H1 (cell line): Measurements from ENCODE around the gene ETV7. TPM values are rescaled to one million over a fixed set of nuclear protein-coding genes. Genes with fewer than 3 reads are reported as not detected.

Experiments used
- CTCF ChIA-PET: fragments of 300-600 bp; sonication (Branson Sonifier 250); formaldehyde crosslinking; loops from one replicate; lab custom pipeline; 2021; ENCODE audit not compliant: partially characterized antibody; lab: Charles Lee
- POLR2A ChIA-PET: fragments of 300-600 bp; sonication (Branson Sonifier 250); formaldehyde crosslinking; loops from one replicate; lab custom pipeline; 2021; ENCODE audit warnings: inconsistent platforms; ENCODE audit not compliant: partially characterized antibody; lab: Charles Lee
- DNase-seq, 2 experiments: peaks; one replicate each; pipeline versions ENCODE4 v3.0.0 to v3.0.0-alpha.2; 2010 to 2022; ENCODE audit warnings: low spot score in 2 of 2, low read depth in 1 of 2, mixed read lengths in 1 of 2
- FAIRE-seq: peaks from 2 replicates; lab custom pipeline; 2011; peaks lifted over from hg19 to GRCh38; lab: Jason Lieb, UNC
- H2AFZ ChIP-seq: 2 replicates; pipeline ENCODE4 v1.8.1; 2012; ENCODE audit warnings: low read length, inconsistent platforms
- H2AK5ac ChIP-seq: 2 replicates; pipeline ENCODE4 v1.6.1; 2013; ENCODE audit warnings: low read depth, low read length
- H2BK120ac ChIP-seq: replicated peaks from 2 replicates; pipeline ENCODE3; 2013; ENCODE audit warnings: low read depth, low read length, inconsistent platforms
- H2BK12ac ChIP-seq: 2 replicates; pipeline ENCODE4 v1.6.1; 2013; ENCODE audit warnings: low read depth, low read length
- H2BK15ac ChIP-seq: 2 replicates; pipeline ENCODE4 v1.6.1; 2013; ENCODE audit warnings: low read length
- H2BK20ac ChIP-seq: 2 replicates; pipeline ENCODE4 v1.6.1; 2013; ENCODE audit warnings: low read length
- H2BK5ac ChIP-seq: 2 replicates; pipeline ENCODE4 v1.6.1; 2013; ENCODE audit warnings: low read depth, low read length
- H3K14ac ChIP-seq: 2 replicates; pipeline ENCODE4 v1.6.1; 2013; ENCODE audit warnings: inconsistent platforms; ENCODE audit not compliant: insufficient read length
- H3K18ac ChIP-seq: 2 replicates; pipeline ENCODE4 v1.6.1; 2013; ENCODE audit warnings: low read length; ENCODE audit errors: extremely low read depth
- H3K23ac ChIP-seq: 2 replicates; pipeline ENCODE4 v1.6.1; 2013; ENCODE audit warnings: inconsistent platforms; ENCODE audit not compliant: insufficient read length
- H3K23me2 ChIP-seq: 2 replicates; pipeline ENCODE4 v1.6.1; 2013; ENCODE audit warnings: low read depth, low read length
- H3K27ac ChIP-seq: 2 replicates; pipeline ENCODE4 v1.6.1; 2011; ENCODE audit warnings: low read depth, low read length, inconsistent platforms
- H3K27me3 ChIP-seq, 4 experiments: replicated peaks in 1 of 4; 1 replicate in 1 of 4; 2 replicates in 3 of 4; pipeline versions ENCODE4 v1.6.1 to v1.8.1; 2011 to 2013; ENCODE audit warnings: low read length in 3 of 4, mild to moderate bottlenecking in 3 of 4, inconsistent platforms in 2 of 4, mixed read lengths in 2 of 4, moderate library complexity in 1 of 4; ENCODE audit not compliant: control insufficient read depth in 3 of 4, insufficient read depth in 3 of 4; ENCODE audit errors: extremely low read depth in 1 of 4
- H3K36me3 ChIP-seq, 4 experiments: 2 replicates each; pipeline versions ENCODE4 v1.6.1 to v1.8.1; 2011 to 2013; ENCODE audit warnings: mild to moderate bottlenecking in 4 of 4, low read length in 3 of 4, moderate library complexity in 2 of 4, control low read depth in 1 of 4, inconsistent platforms in 1 of 4; ENCODE audit not compliant: insufficient read depth in 4 of 4, control insufficient read depth in 2 of 4
- H3K4ac ChIP-seq: replicated peaks from 2 replicates; pipeline ENCODE3; 2013; ENCODE audit warnings: low read length, low read depth, mixed read lengths, inconsistent platforms; ENCODE audit not compliant: insufficient read length
- H3K4me1 ChIP-seq, 4 experiments: replicated peaks in 1 of 4; 1 replicate in 1 of 4; 2 replicates in 3 of 4; pipeline versions ENCODE4 v1.6.1 to v1.8.1; 2011 to 2013; ENCODE audit warnings: low read length in 3 of 4, inconsistent platforms in 2 of 4, mixed read lengths in 1 of 4; ENCODE audit not compliant: insufficient read depth in 4 of 4, control insufficient read depth in 3 of 4
- H3K4me2 ChIP-seq, 2 experiments: 2 replicates each; pipeline versions ENCODE4 v1.6.1 to v1.8.1; 2011 to 2013; ENCODE audit warnings: low read depth in 2 of 2, low read length in 2 of 2, control low read depth in 1 of 2, inconsistent platforms in 1 of 2, mild to moderate bottlenecking in 1 of 2; ENCODE audit not compliant: insufficient read depth in 1 of 2
- H3K4me3 ChIP-seq, 4 experiments: fragments of 200-600, 300-600 bp in 1 of 4; sonication (generic), shearing (Covaris generic), sonication (Bioruptor Twin) in 1 of 4; 2 replicates each; pipeline versions ENCODE4 v1.5.1 to v1.8.1; 2011 to 2016; ENCODE audit warnings: low read length in 4 of 4, low read depth in 3 of 4, control low read depth in 2 of 4, inconsistent platforms in 2 of 4, mild to moderate bottlenecking in 2 of 4, mixed read lengths in 1 of 4, moderate library complexity in 1 of 4; ENCODE audit not compliant: insufficient read depth in 2 of 4; ENCODE audit errors: extremely low read depth in 1 of 4
- H3K56ac ChIP-seq: replicated peaks from 2 replicates; pipeline ENCODE3; 2013; ENCODE audit warnings: low read depth, mild to moderate bottlenecking, mixed read lengths, low read length, inconsistent platforms; ENCODE audit not compliant: insufficient read length
- H3K79me1 ChIP-seq: 2 replicates; pipeline ENCODE4 v1.6.1; 2013; ENCODE audit warnings: low read depth, low read length, control low read depth
- H3K79me2 ChIP-seq, 2 experiments: 2 replicates each; pipeline versions ENCODE4 v1.6.1 to v1.8.1; 2012 to 2013; ENCODE audit warnings: low read length in 2 of 2, mild to moderate bottlenecking in 2 of 2, inconsistent platforms in 1 of 2; ENCODE audit not compliant: insufficient read depth in 2 of 2, control insufficient read depth in 1 of 2
- H3K9ac ChIP-seq, 4 experiments: replicated peaks in 1 of 4; 1 replicate in 1 of 4; 2 replicates in 3 of 4; pipeline versions ENCODE4 v1.6.1 to v1.8.1; 2011 to 2013; ENCODE audit warnings: low read depth in 3 of 4, low read length in 3 of 4, control low read depth in 2 of 4, mild to moderate bottlenecking in 2 of 4, moderate library complexity in 2 of 4, inconsistent platforms in 1 of 4; ENCODE audit errors: extremely low read depth in 1 of 4
- H3K9me3 ChIP-seq, 2 experiments: 2 replicates each; pipeline versions ENCODE4 v1.6.1 to v1.8.1; 2012 to 2013; ENCODE audit warnings: mild to moderate bottlenecking in 2 of 2, moderate library complexity in 2 of 2, control low read depth in 1 of 2, inconsistent platforms in 1 of 2, low read depth in 1 of 2, low read length in 1 of 2, mixed read lengths in 1 of 2; ENCODE audit not compliant: insufficient read depth in 2 of 2
- H4K20me1 ChIP-seq, 2 experiments: replicated peaks in 1 of 2; 2 replicates each; pipeline versions ENCODE3 to v1.8.1; 2011 to 2013; ENCODE audit warnings: inconsistent platforms in 2 of 2, low read length in 2 of 2, mild to moderate bottlenecking in 1 of 2; ENCODE audit not compliant: insufficient read depth in 2 of 2, control insufficient read depth in 1 of 2
- H4K5ac ChIP-seq: 2 replicates; pipeline ENCODE4 v1.6.1; 2013; ENCODE audit warnings: low read length, low read depth, mixed read lengths, inconsistent platforms; ENCODE audit not compliant: insufficient read length
- H4K8ac ChIP-seq: 2 replicates; pipeline ENCODE4 v1.8.0; 2013; ENCODE audit warnings: mild to moderate bottlenecking, moderate library complexity, low read length, inconsistent platforms; ENCODE audit not compliant: insufficient read depth; ENCODE audit errors: extremely low read depth
- H4K91ac ChIP-seq: replicated peaks from 2 replicates; pipeline ENCODE3; 2013; ENCODE audit warnings: low read length, mixed read lengths, inconsistent platforms; ENCODE audit not compliant: insufficient read length
- ASH2L ChIP-seq: fragments of 200-600, 300-600 bp; sonication (generic); IDR thresholded peaks from one replicate; pipeline ENCODE4 v1.7.1; 2017; ENCODE audit warnings: low read length
- ATF3 ChIP-seq: IDR thresholded peaks from 2 replicates; pipeline ENCODE4 v1.6.1; 2011; ENCODE audit warnings: low read depth, mild to moderate bottlenecking, low read length; ENCODE audit not compliant: insufficient read depth
- CHD1 ChIP-seq: IDR thresholded peaks from 2 replicates; pipeline ENCODE4 v1.6.1; 2012; ENCODE audit warnings: low read depth, low read length, improper control_type of control experiment
- CTCF ChIP-seq, 3 experiments: IDR thresholded peaks; 1 replicate in 2 of 3; 2 replicates in 1 of 3; pipeline versions ENCODE4 v1.5.1 to v1.6.1; 2011; ENCODE audit warnings: low read length in 3 of 3, mild to moderate bottlenecking in 3 of 3, inconsistent platforms in 2 of 3, low read depth in 1 of 3, moderate library complexity in 1 of 3; ENCODE audit not compliant: insufficient read depth in 1 of 3; ENCODE audit errors: control extremely low read depth in 1 of 3
- GTF2F1 ChIP-seq: IDR thresholded peaks from 2 replicates; pipeline ENCODE4 v1.6.1; 2012; ENCODE audit warnings: low read depth, low read length, improper control_type of control experiment, borderline replicate concordance
- JUN ChIP-seq: IDR thresholded peaks from 2 replicates; pipeline ENCODE4 v1.6.1; 2011; ENCODE audit warnings: low read depth, mild to moderate bottlenecking, improper control_type of control experiment, low read length
- PHF8 ChIP-seq: fragments of 200-600 bp; sonication (generic); conservative IDR thresholded peaks from 2 replicates; pipeline ENCODE4 v1.7.1; 2012; ENCODE audit warnings: low read depth, mild to moderate bottlenecking, inconsistent platforms, low read length, moderate library complexity
- SIRT6 ChIP-seq: IDR thresholded peaks from one replicate; pipeline ENCODE4 v1.7.1; 2012; ENCODE audit warnings: low read length, inconsistent platforms
- SP4 ChIP-seq: IDR thresholded peaks from 2 replicates; pipeline ENCODE4 v1.6.1; 2012; ENCODE audit warnings: low read length, inconsistent platforms
- TAF1 ChIP-seq: IDR thresholded peaks from 2 replicates; pipeline ENCODE4 v1.6.1; 2011; ENCODE audit warnings: mild to moderate bottlenecking, low read depth, low read length
- TAF7 ChIP-seq: optimal IDR thresholded peaks from 2 replicates; pipeline ENCODE3; 2011; ENCODE audit warnings: low read depth, mild to moderate bottlenecking, inconsistent platforms, low read length, moderate library complexity, borderline replicate concordance
- TBP ChIP-seq: IDR thresholded peaks from 2 replicates; pipeline ENCODE4 v1.6.1; 2011; ENCODE audit warnings: low read depth, low read length, improper control_type of control experiment
- WGBS, 2 experiments: shearing (Covaris generic) in 1 of 2; methylation state at CpG; one replicate each; pipeline versions ENCODE4 v1.1.6 to v1.1.7; 2013 to 2015; ENCODE audit warnings: low lambda C conversion rate in 2 of 2, mixed read lengths in 2 of 2, inconsistent platforms in 1 of 2, low coverage in 1 of 2, missing lambda C conversion rate in 1 of 2; ENCODE audit not compliant: insufficient replicate concordance in 2 of 2, insufficient coverage in 1 of 2, insufficient read length in 1 of 2; ENCODE audit errors: extremely low coverage in 1 of 2, missing lambda C conversion rate in 1 of 2; 5-methylcytosine and 5-hydroxymethylcytosine counted together
- polyA plus RNA-seq, 7 experiments: library from polyadenylated mRNA; depleted of rRNA in 3 of 7; stranded (reverse) in 5 of 7; unstranded in 2 of 7; fragments of >200 nt in 5 of 7; fragments of 200-250 nt in 2 of 7; gene quantifications; 1 replicate in 5 of 7; 2 replicates in 1 of 7; 4 replicates in 1 of 7; pipeline versions ENCODE4 v1.2.1 to v1.2.3, GENCODE V29; 2011 to 2013; ENCODE audit warnings: missing spikeins in 2 of 7, mixed read lengths in 2 of 7
- total RNA-seq: library from RNA; stranded (reverse); fragmentation: NEBNext Ultra II Directional; extraction: Animal tissue kit (Norgen Biotek cat#: 25700); gene quantifications from 2 replicates; pipeline ENCODE4 v1.2.1, GENCODE V29; 2021

The ETV7 gene
- total and polyA plus RNA-seq, 2 of the 8 experiments (the other 6 are each of a cell fraction or from before 2014, with no cell fraction given): 0.54 to 2.4 TPM

GRCh38 chr6:36382976-36383375 lies 4.5 kb downstream of the ETV7 start:
- ChIA-PET CTCF (interaction anchor here (0.7 kb wide), 1 partner anchor 243 kb away, joined by 3 read pairs; no protein-coding TSS in a partner anchor), POLR2A (no interaction called here)
- Histone ChIP-seq H2BK12ac (no peak overlapping the region), H4K8ac (no peak overlapping the region), H2AFZ (no peak overlapping the region), H3K23me2 (peaks cover 12% of the 10 kb centered on the region), H3K27me3 (peaks cover 9 to 29% (median 27%) of the 10 kb centered on the region in 4 experiments), H2AK5ac (no peak overlapping the region), H3K23ac (no peak overlapping the region), H3K27ac (no peak overlapping the region), H3K9ac (no peak overlapping the region), H3K9me3 (no peaks in the 10 kb centered on the region), H3K56ac (no peak overlapping the region), H3K4me1 (peaks cover 0 to 8% (median under 1%) of the 10 kb centered on the region in 4 experiments; a peak in 4 of 7 replicates), H2BK20ac (no peak overlapping the region), H3K4ac (no peak overlapping the region), H4K91ac (no peak overlapping the region), H2BK120ac (no peak overlapping the region), H3K18ac (no peak overlapping the region), H3K4me2 (no peak overlapping the region), H4K5ac (no peak overlapping the region), H2BK5ac (no peak overlapping the region), H3K36me3 (no peaks in the 10 kb centered on the region), H3K79me1 (no peaks in the 10 kb centered on the region), H2BK15ac (no peak overlapping the region), H3K79me2 (no peaks in the 10 kb centered on the region), H4K20me1 (no peaks in the 10 kb centered on the region), H3K14ac (no peak overlapping the region), H3K4me3 (no peak overlapping the region)
- 72% methylated on average over 4 of the region's 4 CpGs; no CpG with 5 or more reads in 1 of the 2 experiments for WGBS, 2 experiments
- DNase-seq (no peak), FAIRE-seq (no peak)
- no peak for TF ChIP-seq ATF3
- no peak for TF ChIP-seq TBP
- TF ChIP-seq SP4: no peak
- no peak for TF ChIP-seq GTF2F1
- no peak for TF ChIP-seq SIRT6
- TF ChIP-seq PHF8: no peak
- TF ChIP-seq TAF7: no peak
- no peak for TF ChIP-seq TAF1
- TF ChIP-seq JUN: no peak
- no peak for TF ChIP-seq ASH2L
- no peak for TF ChIP-seq CTCF (IDR thresholded peaks at IDR 0.05; ENCODE audit: control extremely low read depth in 1 of 3, insufficient read depth in 1 of 3, low read depth in 1 of 3, low read length in 3 of 3)
- TF ChIP-seq CHD1: no peak
